HCT116 (cell line): ENCODE data around the gene NNAT.

Experiments used
- ATF3 ChIP-seq: IDR thresholded peaks from 2 replicates; pipeline ENCODE4 v1.6.1; 2012
- EZH2 ChIP-seq: fragments of 200-600 bp; sonication (generic); IDR thresholded peaks from 2 replicates; pipeline ENCODE4 v1.6.1; 2017; ENCODE audit warnings: antibody characterized with exemption, mixed run types
- EZH2phosphoT487 ChIP-seq: fragments of 200-600 bp; IDR thresholded peaks from 2 replicates; pipeline ENCODE4 v1.6.1; 2018; ENCODE audit warnings: antibody characterized with exemption, borderline replicate concordance
- MAX ChIP-seq: IDR thresholded peaks from 2 replicates; pipeline ENCODE4 v1.6.1; 2012
- POLR2A ChIP-seq: IDR thresholded peaks from 2 replicates; pipeline ENCODE4 v1.7.0; 2011; ENCODE audit warnings: borderline replicate concordance; ENCODE audit not compliant: insufficient read depth, insufficient read length; ENCODE audit errors: extremely low read depth
- REST ChIP-seq: IDR thresholded peaks from 2 replicates; pipeline ENCODE4 v1.6.1; 2012; ENCODE audit warnings: low read depth

GRCh38 chr20:37523012-37523391, 2.0 kb downstream of the NNAT start:
- TF ChIP-seq POLR2A (no peak), ATF3 (no peak), MAX (no peak), EZH2phosphoT487 (no peak), EZH2 (no peak), REST (no peak)
